K562 (cell line): ENCODE measurements around the gene MYB. TPM values are rescaled to one million over a fixed set of nuclear protein-coding genes. Genes with fewer than 3 reads are reported as not detected.

Source experiments
- CBFA2T3 ChIP-seq: fragments of 450-650 bp; IDR thresholded peaks from 2 replicates; pipeline ENCODE4 v1.6.1; 2017
- CHCHD3 ChIP-seq: fragments of 250-450 bp; sonication (Bioruptor Pico); IDR thresholded peaks from 2 replicates; pipeline ENCODE4 v2.1.2; 2022; ENCODE audit warnings: mild to moderate bottlenecking
- CREM ChIP-seq: IDR thresholded peaks from 2 replicates; pipeline ENCODE4 v1.6.1; 2014; ENCODE audit warnings: antibody characterized with exemption, low read depth
- FUS ChIP-seq: fragments of 200-400 bp; formaldehyde crosslinking; optimal IDR thresholded peaks from 2 replicates; pipeline ENCODE3; 2017; ENCODE audit warnings: low read depth, low read length
- HIVEP1 ChIP-seq: fragments of 250-450 bp; sonication (Bioruptor Pico); IDR thresholded peaks from 2 replicates; pipeline ENCODE4 v1.4.0; 2020; ENCODE audit warnings: mild to moderate bottlenecking
- HNRNPH1 ChIP-seq: fragments of 200-400 bp; formaldehyde crosslinking; optimal IDR thresholded peaks from 2 replicates; pipeline ENCODE3; 2017; ENCODE audit warnings: low read depth, mild to moderate bottlenecking, low read length, moderate library complexity
- HNRNPK ChIP-seq: fragments of 200-400 bp; formaldehyde crosslinking; IDR thresholded peaks from one replicate; pipeline ENCODE4 v1.6.1; 2018; ENCODE audit warnings: mild to moderate bottlenecking, low read depth, low read length; ENCODE audit not compliant: poor library complexity, severe bottlenecking
- MGA ChIP-seq: fragments of 450-650 bp; IDR thresholded peaks from 2 replicates; pipeline ENCODE4 v1.6.1; 2016; ENCODE audit warnings: mild to moderate bottlenecking, moderate library complexity
- NEUROD1 ChIP-seq: fragments of 150-350 bp; IDR thresholded peaks from 2 replicates; pipeline ENCODE4 v1.6.1; 2014; ENCODE audit warnings: borderline replicate concordance, low read length, low read depth; ENCODE audit not compliant: partially characterized antibody
- POLR3A ChIP-seq: IDR thresholded peaks from 2 replicates; pipeline ENCODE4 v1.6.1; 2011; ENCODE audit warnings: borderline replicate concordance, mild to moderate bottlenecking, moderate library complexity; ENCODE audit not compliant: insufficient read length, insufficient read depth; ENCODE audit errors: extremely low read depth
- SIN3B ChIP-seq: fragments of 450-650 bp; IDR thresholded peaks from 2 replicates; pipeline ENCODE4 v1.6.1; 2017; ENCODE audit warnings: low read depth, mild to moderate bottlenecking, moderate library complexity
- SREBF2 ChIP-seq: sonication (generic); formaldehyde crosslinking; IDR thresholded peaks from 2 replicates; pipeline ENCODE4 v1.4.0; 2020; ENCODE audit warnings: mild to moderate bottlenecking, missing genetic modification reagents
- TCF15 ChIP-seq: fragments of 250-450 bp; sonication (Bioruptor Pico); IDR thresholded peaks from 2 replicates; pipeline ENCODE4 v1.8.0; 2022; ENCODE audit warnings: moderate library complexity, mild to moderate bottlenecking, inconsistent platforms
- ZKSCAN8 ChIP-seq: fragments of 200-800 bp; sonication (Bioruptor generic); IDR thresholded peaks from 2 replicates; pipeline ENCODE4 v1.6.1; 2016; ENCODE audit warnings: missing genetic modification characterization, missing compliant biosample characterization
- ZNF143 ChIP-seq: sonication (generic); formaldehyde crosslinking; IDR thresholded peaks from 2 replicates; pipeline ENCODE4 v1.9.0; 2022; ENCODE audit warnings: mild to moderate bottlenecking, missing genetic modification reagents
- ZNF3 ChIP-seq: fragments of 250-450 bp; sonication (Bioruptor Pico); IDR thresholded peaks from 2 replicates; pipeline ENCODE4 v1.5.0; 2021; ENCODE audit warnings: mild to moderate bottlenecking, moderate library complexity
- ZNF778 ChIP-seq: fragments of 450-650 bp; formaldehyde crosslinking; IDR thresholded peaks from 2 replicates; pipeline ENCODE4 v1.4.0; 2020; ENCODE audit warnings: mild to moderate bottlenecking, moderate library complexity
- polyA plus RNA-seq, 8 experiments: library from polyadenylated mRNA; depleted of rRNA in 4 of 8; stranded (reverse) in 5 of 8; unstranded in 3 of 8; fragments of >200 nt; fragmentation: Nextera tagmentation in 2 of 8; fragmentation: Illumina TruSeq in 1 of 8; extraction: Ambion mirVana in 2 of 8; extraction: Trizol in 1 of 8; gene quantifications; 2 replicates each; pipeline versions ENCODE4 v1.2.1 to v1.2.3, GENCODE V29; 2011 to 2014; ENCODE audit warnings: inconsistent platforms in 1 of 8, missing spikeins in 1 of 8
- total RNA-seq, 7 experiments: library from RNA; depleted of rRNA in 6 of 7; stranded (reverse); fragments of >200 nt in 6 of 7; fragmentation: Illumina TruSeq in 2 of 7; extraction: Trizol in 2 of 7; gene quantifications; 2 replicates each; pipeline versions ENCODE4 v1.2.1 to v1.2.3, GENCODE V29; 2011 to 2021; ENCODE audit warnings: low replicate concordance in 1 of 7

MYB gene
- total and polyA plus RNA-seq, 9 of the 15 experiments (the other 6 are each of a cell fraction or from before 2014, with no cell fraction given): 35.8 to 218 (median 140) TPM

- TF ChIP-seq NEUROD1: peak; percentile 20
- TF ChIP-seq HIVEP1 (CRISPR knock-in tag): no peak
- TF ChIP-seq POLR3A: no peak
- no peak for TF ChIP-seq FUS
- no peak for TF ChIP-seq HNRNPH1
- TF ChIP-seq ZNF3: peak; percentile 0; the same call in 1 of the 2 replicates
- TF ChIP-seq MGA: peak; percentile 41
- peak; percentile 42 for TF ChIP-seq TCF15 (CRISPR knock-in tag)
- TF ChIP-seq CREM: 0 out of 2 replicates have a peak, but pooled peaks have one; percentile 12
- no peak for TF ChIP-seq CHCHD3 (CRISPR knock-in tag)
- TF ChIP-seq ZKSCAN8 (CRISPR knock-in tag): 0 out of 2 replicates have a peak, but pooled peaks have one; percentile 10
- no peak for TF ChIP-seq CBFA2T3
- TF ChIP-seq SREBF2 (CRISPR knock-in tag): no peak
- no peak for TF ChIP-seq ZNF143
- TF ChIP-seq SIN3B: no peak
- TF ChIP-seq ZNF778: no peak
- TF ChIP-seq HNRNPK: no peak
These were observed 11.4 kb downstream of the MYB start (continued) for GRCh38 chr6:135192256-135193174.
